NCI-H1417 (cell line): ENCODE data around the gene ST3GAL5.

Source experiments
- DNase-seq, 3 experiments: peaks; one replicate each; lab custom pipeline; 2025; lab: John Stamatoyannopoulos, UW

Gene ST3GAL5

DNA sequence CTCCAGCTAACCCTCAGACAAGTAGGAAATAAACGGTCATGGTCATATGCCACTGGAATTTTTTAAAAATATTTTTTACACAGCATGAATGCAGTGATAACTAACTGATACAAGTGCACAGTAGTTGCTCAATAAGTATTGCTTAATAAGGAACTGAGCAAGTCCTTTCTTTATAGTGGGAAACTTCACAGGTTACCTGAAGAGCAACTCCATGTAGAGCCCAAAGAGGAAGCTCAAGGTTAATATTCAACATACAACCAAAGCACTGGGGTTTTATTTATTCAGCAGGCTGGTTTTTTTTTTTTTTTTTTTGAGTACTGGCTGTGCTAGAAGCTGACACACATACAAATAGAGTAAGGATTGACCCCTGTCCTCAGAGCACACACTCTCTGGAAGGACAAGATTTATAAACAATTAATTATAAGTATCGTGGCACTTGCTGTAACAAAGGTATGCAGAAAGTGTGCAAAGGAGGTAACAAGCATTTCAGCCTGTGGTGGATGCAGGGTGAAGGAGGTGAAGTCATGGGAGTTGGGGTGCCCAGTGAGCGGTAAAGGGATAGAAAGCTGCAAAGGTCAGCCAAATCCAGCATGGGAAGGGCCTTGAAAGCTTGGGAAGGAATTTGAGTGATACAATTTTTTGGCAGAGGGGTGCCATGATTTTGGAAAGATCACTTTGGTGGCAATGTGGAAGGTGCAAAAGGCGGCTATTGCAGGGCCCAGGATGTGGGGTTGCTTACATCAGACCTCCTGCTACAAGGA, 82.3 kb downstream of the ST3GAL5 start:
- no peak for DNase-seq

DNA sequence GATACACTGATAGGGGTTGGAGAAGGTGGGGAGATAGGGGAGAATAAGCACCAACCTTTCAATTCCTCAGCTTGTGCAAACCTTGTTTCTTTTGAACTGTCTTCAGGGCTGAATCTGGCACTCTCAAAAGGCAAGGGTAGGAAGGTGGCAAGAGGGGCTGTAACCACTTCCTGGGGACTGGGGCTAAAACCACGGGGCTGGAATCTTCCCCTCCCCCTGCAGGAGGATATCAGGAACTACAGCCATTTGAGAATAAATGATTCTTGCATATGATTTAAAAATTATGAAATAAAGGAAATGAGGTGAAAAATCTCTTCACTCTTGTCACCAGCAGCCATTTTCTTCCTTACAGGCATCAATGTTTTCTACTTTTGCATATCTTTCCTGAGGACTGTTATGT, 84.2 kb downstream of the ST3GAL5 start:
- DNase-seq: peak in 2 of 3 experiments; percentile 7 to 16

DNA sequence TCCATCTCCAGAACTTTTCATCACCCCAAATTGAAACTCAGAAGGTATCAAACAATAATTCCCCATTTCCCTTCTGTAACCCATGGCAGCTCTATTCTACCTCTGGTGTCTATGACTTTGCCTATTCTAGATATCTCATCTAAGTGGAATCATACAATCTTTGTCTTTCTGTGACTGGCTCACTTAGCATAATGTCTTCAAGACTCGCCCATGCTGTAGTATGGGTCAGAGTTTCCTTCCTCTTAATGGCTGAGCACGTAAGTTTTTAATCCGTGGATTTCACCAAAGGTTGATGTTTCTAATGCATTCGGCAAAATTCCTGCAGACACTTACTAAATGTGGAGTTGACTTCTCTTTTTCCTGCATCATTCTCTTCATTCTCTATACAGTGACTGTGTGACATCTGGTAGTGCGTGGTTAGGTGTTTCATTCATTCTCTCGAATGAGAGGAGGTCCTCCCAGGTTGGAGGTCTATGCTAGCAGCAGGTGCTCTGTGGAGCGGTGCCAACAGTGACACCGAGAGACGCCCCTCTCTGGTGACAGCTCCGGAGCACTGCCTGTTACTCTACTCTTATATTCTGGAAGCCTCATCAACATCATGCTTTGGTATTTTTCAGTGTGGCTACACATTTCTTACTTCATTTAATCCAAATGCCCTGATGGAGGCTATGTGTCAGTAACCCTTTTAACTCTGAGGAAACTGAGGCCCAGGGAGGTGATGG, 84.9 kb downstream of the ST3GAL5 start:
- DNase-seq: no peak

DNA sequence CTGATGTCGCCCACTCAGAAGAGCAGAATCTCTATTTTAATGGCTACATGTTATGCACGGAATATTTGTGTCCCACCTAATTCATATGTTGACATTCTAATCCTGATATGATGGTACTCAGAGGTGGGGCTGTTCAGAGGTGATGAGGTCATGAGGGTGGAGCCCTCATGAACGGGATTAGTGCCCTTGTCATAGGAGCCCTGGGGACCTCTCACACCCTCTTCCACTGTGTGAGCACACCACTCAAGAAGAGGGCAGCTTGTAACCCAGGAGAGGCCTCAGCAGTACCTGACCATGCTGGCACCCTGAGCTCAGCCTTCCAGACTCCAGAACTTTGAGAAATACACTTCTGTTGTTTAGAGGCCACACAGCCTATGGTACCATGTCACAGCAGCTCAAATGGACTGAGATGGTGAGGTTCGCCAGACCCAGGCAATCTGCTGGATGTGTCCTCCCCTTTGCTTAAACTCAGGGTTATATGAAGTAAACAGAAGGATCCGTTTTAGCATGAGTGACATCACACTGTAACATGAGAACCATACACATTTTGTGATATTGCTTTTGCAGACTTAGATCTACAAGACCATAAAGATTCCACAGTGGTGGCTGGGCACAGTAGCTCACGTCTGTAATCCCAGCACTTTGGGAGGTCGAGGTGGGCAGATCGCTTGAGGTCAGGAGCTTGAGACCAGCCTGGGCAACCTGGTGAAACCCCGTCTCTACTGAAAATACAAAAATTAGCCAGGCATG, 86.3 kb downstream of the ST3GAL5 start:
- DNase-seq: no peak

DNA sequence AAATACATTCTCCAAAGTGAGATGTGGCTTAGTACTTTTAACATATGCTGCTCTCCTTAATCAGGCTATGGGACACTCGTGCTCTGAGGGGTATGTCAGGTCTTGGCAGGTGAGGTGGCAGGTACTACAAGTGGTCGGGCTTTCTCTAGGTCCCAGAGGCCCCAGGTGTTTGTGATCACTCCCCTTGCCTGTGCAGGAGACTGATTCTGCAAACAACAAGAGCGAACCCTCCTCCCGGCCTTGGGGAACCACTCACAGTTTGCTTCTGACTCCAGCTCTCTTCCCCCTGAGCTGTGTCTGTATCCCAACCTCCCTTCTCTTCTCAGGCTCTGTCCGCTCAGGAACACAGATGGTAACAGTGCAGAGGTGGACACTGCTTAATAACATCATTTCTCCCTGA, 86.9 kb downstream of the ST3GAL5 start:
- DNase-seq: no peak

DNA sequence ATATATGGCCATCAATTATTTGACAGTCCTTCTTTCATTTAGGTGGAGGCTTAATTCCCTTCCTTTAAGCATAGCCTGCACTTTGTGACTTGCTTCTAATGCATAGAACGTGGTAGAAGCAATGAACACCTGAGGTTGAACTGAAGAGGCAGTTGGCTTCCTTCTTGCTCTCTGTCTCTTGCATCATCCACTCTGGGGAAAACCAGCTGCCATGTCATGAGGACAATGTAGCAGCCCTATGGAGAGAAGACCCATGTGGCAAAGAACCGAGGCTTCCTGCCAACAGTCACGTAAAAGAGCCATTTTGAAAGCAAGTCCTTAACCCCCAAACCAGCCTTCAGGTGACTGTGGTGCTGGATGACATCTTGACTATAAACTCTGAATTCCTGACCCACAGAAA, 88.2 kb downstream of the ST3GAL5 start:
- DNase-seq: no peak

DNA sequence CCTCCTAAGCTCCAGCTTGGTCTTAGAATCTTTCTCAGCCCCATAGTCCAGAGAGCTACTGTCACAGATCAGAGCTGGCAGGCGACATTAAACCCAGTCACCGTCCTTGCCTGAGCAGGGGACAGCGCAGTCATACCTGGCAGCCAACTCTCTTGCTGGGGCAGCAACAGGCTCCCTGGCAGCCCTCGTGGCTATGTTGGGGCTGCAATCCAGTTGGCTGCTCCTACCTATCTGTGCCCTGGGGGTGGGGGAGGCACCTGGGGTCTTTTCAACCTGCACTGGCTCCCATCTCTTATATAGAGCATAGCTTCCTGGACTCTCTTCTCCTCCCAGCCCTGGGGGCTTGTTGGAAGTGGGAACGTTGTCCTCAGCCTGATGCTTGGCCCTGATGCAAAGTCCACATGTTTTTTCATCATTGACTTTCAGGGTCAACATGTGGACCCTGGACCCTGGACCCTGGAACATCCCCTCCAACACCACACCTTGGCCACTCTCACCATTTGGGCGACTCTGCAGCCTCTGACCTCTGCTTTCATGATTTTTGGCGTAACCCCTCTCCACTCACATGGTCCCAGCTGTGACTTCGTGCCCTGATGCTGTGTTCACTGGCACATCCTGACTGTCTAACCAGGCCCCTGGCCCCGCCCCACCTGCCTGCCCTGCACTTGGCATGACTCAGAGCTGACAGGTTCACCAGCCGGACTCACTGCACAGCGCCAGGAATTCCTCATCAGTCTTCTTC, 89.4 kb downstream of the ST3GAL5 start:
- DNase-seq: no peak

DNA sequence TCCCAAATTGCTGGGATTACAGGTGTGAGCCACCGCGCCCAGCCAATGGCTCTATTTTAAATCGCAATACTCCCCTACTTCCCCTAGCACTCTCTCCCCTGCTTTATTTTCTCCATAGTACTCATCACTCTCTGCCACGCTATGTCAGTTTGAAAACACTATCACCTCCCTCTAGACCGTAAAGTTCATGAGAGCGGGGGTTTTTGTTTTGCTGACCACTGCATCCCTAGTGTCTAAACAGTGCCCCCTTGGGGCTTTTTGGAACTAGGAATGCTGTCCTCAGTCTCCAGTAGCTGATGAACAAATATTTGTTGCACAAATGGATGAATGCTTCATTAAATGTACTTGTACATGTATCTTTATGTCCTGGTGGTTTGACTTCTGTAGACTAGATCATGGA, 90.9 kb downstream of the ST3GAL5 start:
- DNase-seq: peak in 1 of 3 experiments; percentile 46

DNA sequence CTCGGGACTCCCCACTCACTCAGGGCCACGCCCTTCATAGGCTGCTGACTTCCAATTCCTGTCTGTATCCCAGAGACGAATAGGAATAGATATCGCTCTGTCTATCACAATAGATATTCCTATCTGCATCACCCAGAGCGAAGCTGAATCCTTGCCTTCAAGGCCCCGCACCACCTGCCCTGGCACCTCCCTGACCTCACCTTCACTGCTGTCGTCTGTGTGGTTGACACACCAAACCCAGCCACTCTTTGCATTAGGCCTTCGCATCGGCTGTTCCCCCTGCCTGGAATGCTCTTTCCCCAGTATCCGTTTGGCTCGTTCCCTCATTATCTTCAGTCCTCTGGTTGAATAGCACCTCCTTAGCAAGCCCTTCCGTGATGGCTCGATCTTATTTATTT, 91.5 kb downstream of the ST3GAL5 start:
- DNase-seq: no peak

DNA sequence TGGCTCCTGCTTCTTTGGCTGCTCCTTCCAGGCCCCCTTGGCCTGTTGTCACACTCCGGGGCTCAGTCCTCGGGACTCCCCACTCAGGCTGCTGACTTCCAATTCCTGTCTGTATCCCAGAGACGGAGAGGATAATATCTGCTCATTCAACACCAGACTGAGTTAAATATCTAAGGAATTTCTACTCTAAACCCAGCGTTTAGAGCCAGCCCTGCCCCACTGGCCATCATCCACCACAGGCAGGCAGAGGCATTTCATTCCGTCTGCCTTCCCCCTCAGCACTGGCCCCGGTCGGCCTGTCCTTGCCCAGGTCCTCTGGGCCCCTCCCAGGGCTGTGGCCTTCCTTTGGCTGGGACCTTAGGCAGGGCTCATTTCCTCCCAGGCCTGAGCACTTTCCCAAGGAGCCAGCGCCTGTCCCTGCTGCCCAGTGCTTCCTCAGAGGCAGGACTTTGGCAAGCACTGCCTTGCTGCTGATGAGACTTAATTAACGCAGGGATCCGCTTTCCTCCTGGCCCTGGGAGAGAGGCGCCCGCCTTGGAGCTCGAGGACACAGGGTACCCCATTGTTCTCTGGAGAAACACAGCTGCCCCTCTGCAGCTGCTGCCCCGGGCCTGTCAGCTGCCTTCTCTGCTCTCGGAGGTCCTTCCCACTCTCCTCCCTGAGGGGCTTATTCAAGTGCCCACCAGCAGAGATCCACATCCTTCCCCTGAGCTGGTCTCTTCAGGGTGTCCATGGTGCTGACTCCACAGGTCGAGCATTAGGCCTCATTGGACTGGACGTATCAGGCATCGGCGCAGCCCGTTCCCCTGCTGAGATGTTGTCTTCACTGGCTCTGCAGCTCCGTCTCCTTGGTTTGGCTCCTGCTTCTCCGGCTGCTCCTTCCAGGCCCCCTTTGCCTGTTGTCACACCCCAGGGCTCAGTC, 92.2 kb downstream of the ST3GAL5 start:
- peak in 1 of 3 experiments; percentile 12 for DNase-seq

DNA sequence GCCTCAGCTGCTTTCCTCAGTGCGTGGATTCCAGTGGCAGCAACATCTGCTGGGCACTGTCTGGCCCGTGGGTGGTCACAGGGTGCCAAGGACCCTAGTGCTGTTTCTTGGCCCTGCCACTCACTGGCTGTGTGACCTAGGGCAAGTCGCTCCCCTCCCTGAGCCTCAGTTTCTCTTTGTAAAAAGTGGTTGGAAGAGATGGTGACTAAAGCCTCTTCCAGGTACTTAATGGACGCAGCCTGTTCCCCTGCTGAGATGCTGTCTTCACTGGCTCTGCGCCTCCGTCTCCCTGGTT, 92.8 kb downstream of the ST3GAL5 start:
- no peak for DNase-seq

DNA sequence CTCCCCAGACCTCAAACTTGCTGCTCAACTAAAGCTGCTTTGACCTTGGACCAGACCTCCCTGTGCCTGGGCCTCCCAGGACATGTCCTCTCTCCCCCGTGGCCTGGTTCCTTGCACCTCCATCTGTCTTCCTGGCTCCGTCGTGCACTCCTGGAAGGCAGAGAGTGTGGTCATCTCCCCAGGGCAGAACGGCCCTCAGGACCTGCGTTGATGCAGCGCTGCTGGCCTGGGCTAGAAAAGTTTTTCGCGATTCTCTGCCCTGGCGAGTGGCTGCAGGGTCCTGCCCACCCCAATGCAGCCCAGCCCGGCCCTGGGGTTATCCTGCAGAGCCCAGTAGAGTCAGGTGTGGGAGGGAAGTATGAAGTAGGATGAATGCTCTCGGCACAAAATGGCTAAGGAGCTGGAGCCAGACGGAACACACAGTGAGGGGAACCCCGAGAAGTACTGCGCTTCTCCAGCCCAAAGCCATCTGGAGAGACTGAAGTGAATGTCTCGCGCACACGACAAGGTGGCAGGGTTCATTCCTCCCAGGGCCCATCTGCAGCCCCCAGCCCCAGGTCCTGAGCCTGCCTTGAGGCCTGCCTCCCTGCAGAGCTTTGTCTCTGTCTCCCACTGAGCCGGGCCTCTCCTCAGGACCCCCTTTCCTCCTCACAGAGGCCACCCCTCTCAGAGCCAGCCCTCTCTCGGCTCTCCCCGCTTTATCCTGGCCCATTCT, 93.3 kb downstream of the ST3GAL5 start:
- DNase-seq: no peak

DNA sequence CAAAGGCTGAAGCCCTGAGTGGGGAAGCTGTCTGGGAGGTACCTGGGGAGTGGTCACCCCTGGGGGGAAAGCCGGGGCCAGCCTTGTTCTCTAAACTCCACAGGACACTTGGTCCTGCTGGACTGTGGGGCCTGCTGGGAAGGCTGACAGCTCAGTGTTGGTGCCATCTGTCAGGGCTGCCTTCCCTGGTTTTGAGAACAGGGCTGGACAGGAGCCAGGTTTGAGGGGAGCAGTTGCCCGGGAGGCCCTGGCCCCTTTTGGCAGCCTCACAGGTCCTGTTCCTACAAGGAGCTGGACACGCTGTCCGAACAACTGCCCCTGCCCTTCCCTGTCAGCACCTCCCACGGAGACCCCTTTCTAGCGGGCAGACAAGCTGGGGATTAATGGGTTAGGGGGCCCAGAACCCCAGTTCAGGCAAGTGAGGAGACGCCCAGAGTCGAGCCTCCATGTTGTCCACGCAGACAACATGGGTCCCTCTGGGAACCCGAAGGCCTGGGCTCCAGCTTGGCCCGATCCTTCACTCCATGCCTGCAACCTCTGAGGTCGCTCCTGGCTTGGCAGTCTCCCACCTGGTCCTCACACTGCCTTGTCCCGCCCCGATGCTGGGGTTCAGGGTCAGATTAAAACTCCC, 94.2 kb downstream of the ST3GAL5 start:
- DNase-seq: no peak

DNA sequence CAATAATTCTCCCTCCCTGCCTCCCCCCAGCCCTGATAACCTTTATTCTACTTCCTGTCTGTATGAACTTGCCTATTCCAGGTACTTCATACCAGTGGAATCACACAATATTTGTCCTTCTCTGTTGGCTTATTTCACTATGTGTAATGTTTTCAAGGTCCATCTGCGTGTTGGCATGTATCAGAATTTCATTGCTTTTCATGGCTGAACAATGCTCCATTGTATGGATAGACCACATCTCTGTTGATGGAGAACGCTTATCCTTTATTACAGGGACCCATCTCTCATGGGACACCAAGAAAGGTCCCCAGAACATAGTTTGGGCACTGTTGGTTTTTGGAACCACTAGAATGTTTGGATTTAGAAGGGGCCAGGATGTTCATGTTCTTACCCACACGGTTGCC, 94.8 kb downstream of the ST3GAL5 start:
- DNase-seq: no peak

DNA sequence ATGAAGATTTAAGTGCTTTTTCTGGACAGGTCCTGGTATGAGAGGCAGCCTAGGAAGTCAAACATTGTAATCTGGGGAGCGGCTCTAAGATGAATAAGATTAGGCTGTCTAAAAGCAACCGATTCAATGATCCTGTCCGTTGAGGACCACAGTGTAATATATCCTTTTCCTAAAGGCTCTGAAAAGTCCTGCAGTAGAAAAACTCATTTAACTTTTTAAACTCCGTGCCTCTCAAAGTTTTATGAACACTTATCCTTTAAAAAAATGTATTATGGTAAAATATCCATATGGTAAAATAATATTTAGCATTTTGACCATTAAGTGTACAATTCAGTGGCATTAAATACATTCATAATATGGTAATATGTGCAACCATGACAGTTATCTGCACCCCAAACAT, 95.2 kb downstream of the ST3GAL5 start:
- no peak for DNase-seq

DNA sequence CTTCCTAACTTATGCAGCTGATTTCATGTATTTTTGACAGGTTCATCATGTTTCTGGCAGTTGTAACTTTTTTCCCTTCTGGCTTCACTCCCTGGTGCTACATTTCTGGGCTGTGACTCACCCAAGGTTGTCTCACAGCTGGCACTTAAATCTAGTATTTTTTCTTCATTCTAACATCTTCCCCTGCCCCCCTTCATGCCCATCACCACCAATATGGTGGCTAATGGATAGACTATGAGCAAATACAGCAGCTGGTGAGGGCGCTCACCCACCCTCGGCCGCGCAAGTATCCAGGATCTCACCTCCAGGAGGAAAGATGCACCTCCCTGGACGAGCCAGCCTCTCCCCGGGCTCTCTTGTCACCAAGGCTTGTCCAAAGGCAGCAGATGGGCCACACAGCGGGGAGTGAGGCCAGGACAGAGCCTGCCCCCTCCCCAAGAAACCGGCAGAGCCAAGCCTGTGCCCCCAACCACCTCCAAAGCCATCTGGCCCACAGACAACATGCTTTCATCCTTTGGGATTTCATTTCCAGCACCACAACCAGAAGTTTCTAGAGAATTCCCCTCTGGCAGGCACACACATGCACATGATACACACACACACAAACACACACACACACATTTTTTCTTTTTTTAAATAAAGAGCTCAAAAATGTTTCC, 95.9 kb downstream of the ST3GAL5 start:
- DNase-seq: no peak

DNA sequence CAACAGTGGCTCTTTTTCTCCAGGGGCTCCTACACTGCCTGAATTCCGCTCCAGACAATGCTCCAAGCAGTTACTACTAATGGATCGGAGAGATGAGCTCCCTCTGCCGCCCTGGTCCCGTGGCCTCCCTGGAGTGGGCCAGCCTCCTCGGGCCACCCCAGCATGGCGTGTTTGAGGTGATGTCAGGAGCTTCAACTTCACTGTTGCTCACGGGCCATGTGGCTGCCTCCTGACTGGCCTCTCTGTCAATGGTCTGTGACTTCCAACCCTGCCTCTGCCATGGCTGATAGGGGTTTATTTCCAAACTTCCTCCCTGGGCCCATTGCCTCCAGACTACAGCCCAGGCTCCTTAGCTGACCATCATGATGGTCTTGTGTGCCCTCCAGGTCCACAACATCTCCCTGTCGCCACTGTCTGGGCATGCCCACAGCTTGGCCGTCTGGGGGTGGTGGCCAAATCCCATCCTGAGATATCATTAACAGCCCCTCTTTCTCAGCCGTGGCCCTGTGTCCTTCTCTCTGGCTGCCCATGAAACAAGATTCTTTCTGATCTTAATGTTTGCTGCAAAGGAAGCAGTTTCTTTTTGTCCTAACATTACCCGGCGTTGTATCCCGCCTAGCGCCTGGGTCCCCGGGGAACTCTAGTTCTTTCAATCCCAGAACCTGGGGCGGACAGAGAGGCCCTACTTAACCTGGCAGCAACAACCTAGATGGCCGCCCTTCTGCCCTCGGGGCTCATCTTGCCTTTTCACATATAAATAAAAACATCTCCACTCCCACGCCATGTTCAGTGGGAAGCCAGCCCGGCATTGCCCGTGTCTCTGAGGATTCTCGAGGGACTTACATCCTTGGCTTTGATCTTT, 96.9 kb downstream of the ST3GAL5 start:
- no peak for DNase-seq

DNA sequence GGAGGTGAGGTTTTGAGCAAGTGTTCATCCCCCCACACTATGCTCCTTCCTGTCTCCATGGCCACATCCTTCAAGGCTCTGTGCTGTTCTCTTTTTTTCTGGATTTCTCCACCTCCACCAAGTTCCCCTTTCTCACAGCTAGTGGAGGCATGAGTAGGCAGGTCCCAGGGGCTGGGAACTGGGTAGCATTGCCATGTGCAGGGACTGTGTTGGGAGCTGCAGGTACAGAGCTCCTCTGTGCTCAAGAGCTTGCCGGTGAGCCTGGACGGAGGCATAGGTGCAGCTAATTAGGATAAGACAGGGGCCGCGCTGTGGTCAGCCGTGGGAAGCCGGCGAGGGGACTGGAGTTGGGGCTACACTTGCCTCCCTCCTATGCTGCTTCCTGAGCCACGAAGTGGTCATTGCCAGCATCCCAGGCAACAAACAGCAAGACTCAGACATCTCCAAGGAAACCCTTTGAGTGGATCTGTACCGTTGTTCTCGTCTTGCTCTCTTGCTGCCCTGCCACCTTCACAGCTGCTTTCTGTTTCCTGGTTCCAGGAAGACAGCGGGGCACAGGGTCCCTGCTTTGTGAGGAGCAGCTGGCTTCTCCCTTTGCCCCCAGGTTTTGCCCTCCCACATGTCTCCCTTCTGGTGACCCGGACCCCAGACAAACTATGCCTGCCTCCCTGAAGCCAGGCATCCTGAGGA, 98.1 kb downstream of the ST3GAL5 start:
- DNase-seq: peak in 1 of 3 experiments; percentile 10
